Measurements from ENCODE around the gene MOB3B.
A peak's percentile ranks its signal among the peaks of the same experiment; 100 is the strongest.

The MOB3B gene

GRCh38 chr9:27331393-27331792 is 198.2 kb downstream of the MOB3B start:
- DNase-seq: no peak

- no peak for DNase-seq
Observed at GRCh38 chr9:27329291-27329690, 200.3 kb downstream of the MOB3B start.

- DNase-seq: no peak
Observed at GRCh38 chr9:27328483-27328882, 201.1 kb downstream of the MOB3B start.

GRCh38 chr9:27311184-27311583 is 218.4 kb downstream of the MOB3B start:
- DNase-seq: no peak

GRCh38 chr9:27310582-27310981 is 219.0 kb downstream of the MOB3B start:
- DNase-seq: no peak

- DNase-seq: no peak
Observed at GRCh38 chr9:27308691-27309390, 220.8 kb downstream of the MOB3B start.

- no peak for DNase-seq
Observed at GRCh38 chr9:27304521-27304920, 225.1 kb downstream of the MOB3B start.

GRCh38 chr9:27303219-27303618 is 226.4 kb downstream of the MOB3B start:
- no peak for DNase-seq

GRCh38 chr9:27297050-27297449 is 232.6 kb downstream of the MOB3B start, which contains the start of gene EQTN:
Gene EQTN, minus strand, starts transcription at chr9:27297150. Its CDS starts 95 bp downstream, at chr9:27297055.
- no peak for DNase-seq

- no peak for DNase-seq
Observed at GRCh38 chr9:27293996-27294395, 235.6 kb downstream of the MOB3B start.

GRCh38 chr9:27292659-27293405 is 236.8 kb downstream of the MOB3B start:
- no peak for DNase-seq

- no peak for DNase-seq
Observed at GRCh38 chr9:27291292-27291691, 238.3 kb downstream of the MOB3B start.

GRCh38 chr9:27282269-27282668 is 247.3 kb downstream of the MOB3B start:
- DNase-seq: no peak

- DNase-seq: no peak
Observed at GRCh38 chr9:27280860-27281259, 248.8 kb downstream of the MOB3B start.

- no peak for DNase-seq
Observed at GRCh38 chr9:27280249-27280648, 249.4 kb downstream of the MOB3B start.

- no peak for DNase-seq
Observed at GRCh38 chr9:27279611-27280010, 250.0 kb downstream of the MOB3B start.

GRCh38 chr9:27278374-27278773 is 251.2 kb downstream of the MOB3B start:
- DNase-seq: no peak

GRCh38 chr9:27276193-27277030 is 253.2 kb downstream of the MOB3B start:
- DNase-seq: peak; percentile 7
